Measurements from ENCODE around the gene SAMHD1. TPM values are rescaled to one million over a fixed set of nuclear protein-coding genes. Genes with fewer than 3 reads are reported as not detected.

Gene SAMHD1
- total RNA-seq, 5 donors from 2014 or later (not counting 1 experiment from before 2014, with no cell fraction given) = 218 to 437 (median 244) TPM

- Mint-ChIP-seq H3K27ac (peak overlapping the region; percentile 65 to 75), H3K4me3 (peak overlapping the region in 2 of 3 donors; percentile 20 to 21), H3K36me3 (peaks cover 15% of the 10 kb centered on the region), H3K4me1 (peaks cover 12 to 19% (median 14%) of the 10 kb centered on the region in 3 donors), H3K27me3 (no peaks in the 10 kb centered on the region), H3K9me3 (no peaks in the 10 kb centered on the region)
- ChIA-PET POLR2A (interaction anchor here in 1 of 2 donors (0.6 kb wide), 2 partner anchors 300 to 900 kb away, joined by 4 to 5 read pairs; no protein-coding TSS in a partner anchor), CTCF (interaction anchor here in 1 of 2 donors (1.0 kb wide), 1 partner anchor 51 kb away, joined by 4 read pairs; no protein-coding TSS in a partner anchor)
- Histone ChIP-seq H3K9me3 (no peaks in the 10 kb centered on the region), H3K36me3 (ENCODE audit: control insufficient read depth in 2 of 2, extremely low read depth in 1 of 2, insufficient read depth in 1 of 2, low read length in 1 of 2) (peaks cover 5 to 26% of the 10 kb centered on the region in 2 donors), H3K4me3 (ENCODE audit: control insufficient read depth in 1 of 2, extremely low read depth in 1 of 2, low read length in 1 of 2) (no peak overlapping the region), H3K27me3 (replicated peaks in 1 of 2; ENCODE audit: control insufficient read depth in 2 of 2, extremely low read depth in 1 of 2, insufficient read depth in 2 of 2, low read length in 1 of 2) (no peaks in the 10 kb centered on the region), H3K27ac (ENCODE audit: low read length) (peak overlapping the region; percentile 42), H3K4me1 (ENCODE audit: control insufficient read depth in 1 of 2, extremely low read depth in 1 of 2, insufficient read depth in 2 of 2, low read length in 2 of 2) (peaks cover 0 to 9% of the 10 kb centered on the region in 2 experiments)
- peak; percentile 38 to 85 (median 69) for DNase-seq
- ATAC-seq (replicated peaks in 1 of 4) = peak; percentile 78 to 88 (median 84)
- WGBS (ENCODE audit: insufficient coverage) = 14% methylated on average over 8 of the region's 24 CpGs
Measured at GRCh38 chr20:36886859-36887751, 64.4 kb downstream of the SAMHD1 start.

- 89% methylated on average over 4 of the region's 8 CpGs for WGBS (ENCODE audit: insufficient coverage)
- peaks cover 0 to 9% of the 10 kb centered on the region in 2 experiments for H3K4me1 ChIP-seq (ENCODE audit: control insufficient read depth in 1 of 2, extremely low read depth in 1 of 2, insufficient read depth in 2 of 2, low read length in 2 of 2)
- CTCF ChIA-PET = interaction anchor here in 1 of 2 donors (0.7 kb wide), 1 partner anchor 398 kb away, joined by 8 read pairs; no protein-coding TSS in a partner anchor
- DNase-seq (no peak), ATAC-seq (replicated peaks in 1 of 4) (no peak)
- no peaks in the 10 kb centered on the region for H3K27me3 ChIP-seq (replicated peaks in 1 of 2; ENCODE audit: control insufficient read depth in 2 of 2, extremely low read depth in 1 of 2, insufficient read depth in 2 of 2, low read length in 1 of 2)
- H3K4me3 ChIP-seq (ENCODE audit: control insufficient read depth in 1 of 2, extremely low read depth in 1 of 2, low read length in 1 of 2) = no peak overlapping the region
- peaks cover 0 to 12% of the 10 kb centered on the region in 2 donors for H3K36me3 ChIP-seq (ENCODE audit: control insufficient read depth in 2 of 2, extremely low read depth in 1 of 2, insufficient read depth in 1 of 2, low read length in 1 of 2)
- Mint-ChIP-seq H3K36me3 (peaks cover 8% of the 10 kb centered on the region), H3K27me3 (no peaks in the 10 kb centered on the region), H3K27ac (peak overlapping the region in 1 of 2 donors; percentile 74), H3K4me3 (no peak overlapping the region), H3K4me1 (peaks cover 12 to 19% (median 13%) of the 10 kb centered on the region in 3 donors), H3K9me3 (no peaks in the 10 kb centered on the region)
- POLR2A ChIA-PET = interaction anchor here in 1 of 2 donors (0.6 to 0.7 kb wide), 2 partner anchors 17 to 276 kb away, joined by 3 to 9 read pairs; no protein-coding TSS in a partner anchor
- H3K27ac ChIP-seq (ENCODE audit: low read length) = no peak overlapping the region
- no peaks in the 10 kb centered on the region for H3K9me3 ChIP-seq
Measured at GRCh38 chr20:36885356-36885755, 66.2 kb downstream of the SAMHD1 start.

GRCh38 chr20:36883977-36884535, 67.5 kb downstream of the SAMHD1 start:
- Mint-ChIP-seq H3K4me3 (peak overlapping the region in 1 of 3 donors; percentile 21), H3K9me3 (no peaks in the 10 kb centered on the region), H3K4me1 (peaks cover 12 to 19% (median 13%) of the 10 kb centered on the region in 3 donors), H3K27ac (no peak overlapping the region), H3K27me3 (no peaks in the 10 kb centered on the region), H3K36me3 (no peaks in the 10 kb centered on the region)
- H3K27me3 ChIP-seq (replicated peaks in 1 of 2; ENCODE audit: control insufficient read depth in 2 of 2, extremely low read depth in 1 of 2, insufficient read depth in 2 of 2, low read length in 1 of 2) = no peaks in the 10 kb centered on the region
- H3K36me3 ChIP-seq (ENCODE audit: control insufficient read depth in 2 of 2, extremely low read depth in 1 of 2, insufficient read depth in 1 of 2, low read length in 1 of 2) = peaks cover 0 to 2% of the 10 kb centered on the region in 2 donors
- 91% methylated on average over 4 of the region's 6 CpGs for WGBS (ENCODE audit: insufficient coverage)
- ATAC-seq (replicated peaks in 1 of 4) = no peak
- H3K4me1 ChIP-seq (ENCODE audit: control insufficient read depth in 1 of 2, extremely low read depth in 1 of 2, insufficient read depth in 2 of 2, low read length in 2 of 2) = peaks cover 0 to 9% of the 10 kb centered on the region in 2 experiments
- POLR2A ChIA-PET = interaction anchor here in 1 of 2 donors (0.6 kb wide), 1 partner anchor 1218 kb away, joined by 4 read pairs; no protein-coding TSS in a partner anchor
- DNase-seq = no peak
- no peak overlapping the region for H3K27ac ChIP-seq (ENCODE audit: low read length)
- CTCF ChIA-PET = interaction anchor here in 1 of 2 donors (0.6 kb wide), 1 partner anchor 193 kb away, joined by 5 read pairs; no protein-coding TSS in a partner anchor
- H3K4me3 ChIP-seq (ENCODE audit: control insufficient read depth in 1 of 2, extremely low read depth in 1 of 2, low read length in 1 of 2) = no peak overlapping the region
- H3K9me3 ChIP-seq = no peaks in the 10 kb centered on the region

- no peaks in the 10 kb centered on the region for H3K27me3 Mint-ChIP-seq
- H3K36me3 Mint-ChIP-seq = no peaks in the 10 kb centered on the region
- peaks cover 0 to 3% of the 10 kb centered on the region in 2 experiments for H3K27me3 ChIP-seq (replicated peaks in 1 of 2; ENCODE audit: control insufficient read depth in 2 of 2, extremely low read depth in 1 of 2, insufficient read depth in 2 of 2, low read length in 1 of 2)
- H3K9me3 ChIP-seq = no peaks in the 10 kb centered on the region
- peaks cover 0 to 4% of the 10 kb centered on the region in 2 experiments for H3K4me1 ChIP-seq (ENCODE audit: control insufficient read depth in 1 of 2, extremely low read depth in 1 of 2, insufficient read depth in 2 of 2, low read length in 2 of 2)
- WGBS (ENCODE audit: insufficient coverage) = no CpG with 5 or more reads among the region's 4 CpGs
- H3K36me3 ChIP-seq (ENCODE audit: control insufficient read depth in 2 of 2, extremely low read depth in 1 of 2, insufficient read depth in 1 of 2, low read length in 1 of 2) = peaks cover 0 to 4% of the 10 kb centered on the region in 2 donors
- H3K4me1 Mint-ChIP-seq = peaks cover 4 to 8% (median 6%) of the 10 kb centered on the region in 3 donors
- no peak overlapping the region for H3K4me3 ChIP-seq (ENCODE audit: control insufficient read depth in 1 of 2, extremely low read depth in 1 of 2, low read length in 1 of 2)
- no peak overlapping the region for H3K27ac Mint-ChIP-seq
- ATAC-seq (replicated peaks in 1 of 4) = peak in 1 of 4 experiments; percentile 12
- no peaks in the 10 kb centered on the region for H3K9me3 Mint-ChIP-seq
- ChIA-PET CTCF (interaction anchor here in 1 of 2 donors (0.5 to 0.6 kb wide), 2 partner anchors 72 to 263 kb away, joined by 3 to 4 read pairs; no protein-coding TSS in a partner anchor), POLR2A (no interaction called here)
- no peak overlapping the region for H3K4me3 Mint-ChIP-seq
- H3K27ac ChIP-seq (ENCODE audit: low read length) = no peak overlapping the region
- DNase-seq = no peak
Measured at GRCh38 chr20:36881888-36882287, 69.6 kb downstream of the SAMHD1 start.

GRCh38 chr20:36881331-36881730, 70.2 kb downstream of the SAMHD1 start:
- Mint-ChIP-seq H3K4me1 (peaks cover 0 to 3% (median under 1%) of the 10 kb centered on the region in 3 donors), H3K9me3 (no peaks in the 10 kb centered on the region), H3K27me3 (no peaks in the 10 kb centered on the region), H3K4me3 (no peak overlapping the region), H3K27ac (no peak overlapping the region), H3K36me3 (no peaks in the 10 kb centered on the region)
- Histone ChIP-seq H3K4me3 (ENCODE audit: control insufficient read depth in 1 of 2, extremely low read depth in 1 of 2, low read length in 1 of 2) (no peak overlapping the region), H3K27ac (ENCODE audit: low read length) (no peak overlapping the region), H3K9me3 (no peaks in the 10 kb centered on the region), H3K36me3 (ENCODE audit: control insufficient read depth in 2 of 2, extremely low read depth in 1 of 2, insufficient read depth in 1 of 2, low read length in 1 of 2) (peaks cover 0 to 4% of the 10 kb centered on the region in 2 donors), H3K27me3 (replicated peaks in 1 of 2; ENCODE audit: control insufficient read depth in 2 of 2, extremely low read depth in 1 of 2, insufficient read depth in 2 of 2, low read length in 1 of 2) (peaks cover 0 to 3% of the 10 kb centered on the region in 2 experiments), H3K4me1 (ENCODE audit: control insufficient read depth in 1 of 2, extremely low read depth in 1 of 2, insufficient read depth in 2 of 2, low read length in 2 of 2) (no peaks in the 10 kb centered on the region)
- no peak for DNase-seq
- POLR2A ChIA-PET = no interaction called here
- over 99% methylated on average over 13 of the region's 16 CpGs for WGBS (ENCODE audit: insufficient coverage)
- ATAC-seq (replicated peaks in 1 of 4) = peak in 1 of 4 experiments; percentile 9
- CTCF ChIA-PET = interaction anchor here in 1 of 2 donors (0.5 to 0.6 kb wide), 2 partner anchors 73 to 262 kb away, joined by 3 to 4 read pairs; no protein-coding TSS in a partner anchor

GRCh38 chr20:36880741-36881250, 70.7 kb downstream of the SAMHD1 start:
- no peak overlapping the region for H3K4me3 Mint-ChIP-seq
- no peaks in the 10 kb centered on the region for H3K27me3 Mint-ChIP-seq
- Histone ChIP-seq H3K4me1 (ENCODE audit: control insufficient read depth in 1 of 2, extremely low read depth in 1 of 2, insufficient read depth in 2 of 2, low read length in 2 of 2) (no peaks in the 10 kb centered on the region), H3K36me3 (ENCODE audit: control insufficient read depth in 2 of 2, extremely low read depth in 1 of 2, insufficient read depth in 1 of 2, low read length in 1 of 2) (peaks cover 0 to 4% of the 10 kb centered on the region in 2 donors), H3K27me3 (replicated peaks in 1 of 2; ENCODE audit: control insufficient read depth in 2 of 2, extremely low read depth in 1 of 2, insufficient read depth in 2 of 2, low read length in 1 of 2) (peaks cover 0 to 3% of the 10 kb centered on the region in 2 experiments), H3K27ac (ENCODE audit: low read length) (no peak overlapping the region), H3K4me3 (ENCODE audit: control insufficient read depth in 1 of 2, extremely low read depth in 1 of 2, low read length in 1 of 2) (no peak overlapping the region), H3K9me3 (no peaks in the 10 kb centered on the region)
- DNase-seq (no peak), ATAC-seq (replicated peaks in 1 of 4) (no peak)
- WGBS (ENCODE audit: insufficient coverage) = 87% methylated on average over 7 of the region's 11 CpGs
- no peak overlapping the region for H3K27ac Mint-ChIP-seq
- POLR2A ChIA-PET = no interaction called here
- no peaks in the 10 kb centered on the region for H3K36me3 Mint-ChIP-seq
- H3K4me1 Mint-ChIP-seq = peaks cover 0 to 1% (median 0%) of the 10 kb centered on the region in 3 donors
- no peaks in the 10 kb centered on the region for H3K9me3 Mint-ChIP-seq
- CTCF ChIA-PET = no interaction called here
